Measurements from ENCODE around the gene RITA1.

GRCh38 chr12:113194971-113195391, 9.5 kb downstream of the RITA1 start:
- TF ChIP-seq CTCF (IDR thresholded peaks at IDR 0.05; ENCODE audit: low read length) (no peak), EZH2 (IDR thresholded peaks at IDR 0.05; ENCODE audit: borderline replicate concordance, low read length) (no peak)

Data from OCI-LY1 (cell line).